Upper lobe of right lung (tissue), 1 donor: ENCODE measurements around the gene C11orf68. TPM values are rescaled to one million over a fixed set of nuclear protein-coding genes. Genes with fewer than 3 reads are reported as not detected.

Source experiments
- ATAC-seq: fragments of 200-7000 bp; cut with Tn5 transposase; one replicate; pipeline ENCODE4 v1.9.1; 2020; ENCODE audit warnings: mild to moderate bottlenecking, moderate library complexity
- DNase-seq: peaks from one replicate; pipeline ENCODE4 v3.0.0-alpha.2; 2020
- H3K27ac ChIP-seq: fragments of 200-600 bp; one replicate; pipeline ENCODE4 v1.8.0; 2022
- H3K27me3 ChIP-seq: fragments of 200-600 bp; one replicate; pipeline ENCODE4 v1.8.0; 2022; ENCODE audit warnings: mild to moderate bottlenecking
- H3K36me3 ChIP-seq: fragments of 200-600 bp; one replicate; pipeline ENCODE4 v1.8.0; 2022
- H3K4me1 ChIP-seq: fragments of 200-600 bp; one replicate; pipeline ENCODE4 v1.8.0; 2022
- H3K4me3 ChIP-seq: fragments of 200-600 bp; one replicate; pipeline ENCODE4 v1.8.0; 2022; ENCODE audit warnings: mild to moderate bottlenecking
- H3K9me3 ChIP-seq: fragments of 200-600 bp; one replicate; pipeline ENCODE4 v1.8.0; 2022
- intact Hi-C: fragments of 100-400 bp; cut with DNase I; formaldehyde crosslinking; loops from one replicate; pipeline ENCODE4 v1.11.0; 2022
- total RNA-seq: library from RNA; stranded (reverse); fragmentation: NEBNext Ultra II Directional; extraction: Animal tissue kit (Norgen Biotek cat#: 25700); gene quantifications from one replicate; pipeline ENCODE4 v1.2.1, GENCODE V29; 2021
- TF ChIP-seq, protein P1 (sequence below): fragments of 200-600 bp; IDR thresholded peaks from one replicate; pipeline ENCODE4 v1.8.0; 2022; ENCODE audit warnings: antibody characterized with exemption
- donor health status: DM: no; HTN: yes; CAD: no; lungs with severe emphysema.

C11orf68 gene
- total RNA-seq, 1 donor from 2014 or later: 34.7 TPM

DNA sequence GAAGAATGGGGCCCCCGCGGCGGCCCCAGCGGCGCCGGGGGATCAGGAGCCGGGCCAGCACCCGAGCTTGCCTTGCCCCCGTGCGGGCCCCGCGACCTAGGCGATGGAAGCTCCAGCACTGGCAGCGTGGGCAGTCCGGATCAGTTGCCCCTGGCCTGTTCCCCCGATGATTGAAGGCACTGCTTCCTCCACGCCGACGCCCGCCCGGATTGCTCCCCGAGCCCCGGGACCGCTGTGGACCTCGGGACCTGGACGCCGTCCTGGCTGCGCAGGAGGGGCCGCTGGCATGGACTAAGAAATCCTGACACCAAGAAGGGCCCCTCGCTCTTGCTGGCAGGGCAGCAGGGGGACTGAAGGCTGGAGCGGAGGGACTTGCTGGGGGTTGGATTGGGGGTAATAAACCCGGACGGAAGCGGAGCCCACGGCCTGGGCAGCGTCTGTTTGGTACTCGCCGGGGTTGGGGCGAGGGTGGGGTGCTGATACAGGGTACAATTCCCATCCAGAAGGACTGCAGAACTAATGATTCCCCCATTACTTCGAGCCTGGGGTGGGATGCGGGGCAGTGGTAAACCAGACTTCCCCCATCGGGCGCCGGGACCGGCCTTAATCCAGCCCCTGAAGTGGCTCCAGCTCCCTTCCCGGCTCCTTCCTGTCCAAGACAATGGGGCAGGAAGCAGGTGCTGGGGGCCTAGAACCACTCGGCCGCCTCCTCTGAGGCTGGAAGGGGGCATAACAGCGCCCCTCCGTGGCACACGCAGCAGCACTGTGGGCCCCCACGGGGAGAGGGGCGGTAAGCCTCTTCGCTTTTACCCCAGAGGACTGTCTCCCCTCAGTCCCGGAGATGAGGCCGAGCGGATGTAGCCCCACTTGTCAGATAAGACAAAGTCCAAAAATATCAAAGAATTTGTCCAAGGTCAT is 27.4 kb downstream of the C11orf68 start:
- peaks cover 52% of the 10 kb centered on the region for H3K4me1 ChIP-seq
- DNase-seq (no peak), ATAC-seq (no peak)
- H3K9me3 ChIP-seq: no peaks in the 10 kb centered on the region
- peak overlapping the region; percentile 91 for H3K4me3 ChIP-seq
- H3K36me3 ChIP-seq: peaks cover 8% of the 10 kb centered on the region
- intact Hi-C loops: no loop called here
- H3K27ac ChIP-seq: peak overlapping the region; percentile 96
- TF ChIP-seq, protein P1, sequence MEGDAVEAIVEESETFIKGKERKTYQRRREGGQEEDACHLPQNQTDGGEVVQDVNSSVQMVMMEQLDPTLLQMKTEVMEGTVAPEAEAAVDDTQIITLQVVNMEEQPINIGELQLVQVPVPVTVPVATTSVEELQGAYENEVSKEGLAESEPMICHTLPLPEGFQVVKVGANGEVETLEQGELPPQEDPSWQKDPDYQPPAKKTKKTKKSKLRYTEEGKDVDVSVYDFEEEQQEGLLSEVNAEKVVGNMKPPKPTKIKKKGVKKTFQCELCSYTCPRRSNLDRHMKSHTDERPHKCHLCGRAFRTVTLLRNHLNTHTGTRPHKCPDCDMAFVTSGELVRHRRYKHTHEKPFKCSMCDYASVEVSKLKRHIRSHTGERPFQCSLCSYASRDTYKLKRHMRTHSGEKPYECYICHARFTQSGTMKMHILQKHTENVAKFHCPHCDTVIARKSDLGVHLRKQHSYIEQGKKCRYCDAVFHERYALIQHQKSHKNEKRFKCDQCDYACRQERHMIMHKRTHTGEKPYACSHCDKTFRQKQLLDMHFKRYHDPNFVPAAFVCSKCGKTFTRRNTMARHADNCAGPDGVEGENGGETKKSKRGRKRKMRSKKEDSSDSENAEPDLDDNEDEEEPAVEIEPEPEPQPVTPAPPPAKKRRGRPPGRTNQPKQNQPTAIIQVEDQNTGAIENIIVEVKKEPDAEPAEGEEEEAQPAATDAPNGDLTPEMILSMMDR: peak; percentile 37
- H3K27me3 ChIP-seq: no peaks in the 10 kb centered on the region

DNA sequence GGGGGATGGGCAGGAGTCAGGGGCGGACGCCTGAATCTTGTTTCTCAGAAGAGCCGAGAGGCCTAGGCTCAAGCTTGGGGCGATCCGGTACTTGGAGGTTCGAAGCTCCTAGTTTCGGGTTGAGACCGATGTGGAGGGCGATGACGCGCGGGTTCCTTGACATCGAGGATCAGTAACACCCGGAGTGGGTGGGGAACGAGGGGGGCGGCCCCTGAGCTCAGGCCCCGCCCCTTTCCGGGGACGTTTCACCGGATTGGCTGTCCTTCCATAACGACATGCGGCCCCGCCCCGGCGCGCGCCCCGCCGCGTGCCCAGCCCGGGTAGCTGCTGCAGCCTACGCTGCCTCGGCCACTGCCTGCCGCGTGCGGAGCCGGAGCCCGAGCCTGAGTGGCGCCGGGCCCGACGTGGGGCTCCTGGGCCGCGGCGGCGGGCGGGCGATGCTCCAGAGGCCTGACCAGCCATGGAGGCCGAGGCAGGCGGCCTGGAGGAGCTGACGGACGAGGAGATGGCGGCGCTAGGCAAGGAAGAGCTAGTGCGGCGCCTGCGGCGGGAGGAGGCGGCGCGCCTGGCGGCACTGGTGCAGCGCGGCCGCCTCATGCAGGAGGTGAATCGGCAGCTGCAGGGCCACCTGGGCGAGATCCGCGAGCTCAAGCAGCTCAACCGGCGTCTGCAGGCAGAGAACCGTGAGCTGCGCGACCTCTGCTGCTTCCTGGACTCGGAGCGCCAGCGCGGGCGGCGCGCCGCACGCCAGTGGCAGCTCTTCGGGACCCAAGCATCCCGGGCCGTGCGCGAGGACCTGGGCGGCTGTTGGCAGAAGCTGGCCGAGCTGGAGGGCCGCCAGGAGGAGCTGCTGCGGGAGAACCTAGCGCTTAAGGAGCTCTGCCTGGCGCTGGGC is 28.3 kb downstream of the C11orf68 start, which contains the start of gene CCDC85B:
CCDC85B (plus strand) TSS at position 350 of the 895 bp plus-strand sequence; CDS start at position 461, 111 bp downstream.
- peaks cover 15% of the 10 kb centered on the region for H3K36me3 ChIP-seq
- peak; percentile 89 for ATAC-seq
- H3K4me3 ChIP-seq: peak within 1 kb of the TSS; percentile 91
- no peaks in the 10 kb centered on the region for H3K27me3 ChIP-seq
- TF ChIP-seq, protein P1: no peak
- H3K9me3 ChIP-seq: no peaks in the 10 kb centered on the region
- peaks cover 52% of the 10 kb centered on the region for H3K4me1 ChIP-seq
- intact Hi-C loops: no loop called here
- peak; percentile 99 for DNase-seq
- peak within 1 kb of the TSS; percentile 96 for H3K27ac ChIP-seq

DNA sequence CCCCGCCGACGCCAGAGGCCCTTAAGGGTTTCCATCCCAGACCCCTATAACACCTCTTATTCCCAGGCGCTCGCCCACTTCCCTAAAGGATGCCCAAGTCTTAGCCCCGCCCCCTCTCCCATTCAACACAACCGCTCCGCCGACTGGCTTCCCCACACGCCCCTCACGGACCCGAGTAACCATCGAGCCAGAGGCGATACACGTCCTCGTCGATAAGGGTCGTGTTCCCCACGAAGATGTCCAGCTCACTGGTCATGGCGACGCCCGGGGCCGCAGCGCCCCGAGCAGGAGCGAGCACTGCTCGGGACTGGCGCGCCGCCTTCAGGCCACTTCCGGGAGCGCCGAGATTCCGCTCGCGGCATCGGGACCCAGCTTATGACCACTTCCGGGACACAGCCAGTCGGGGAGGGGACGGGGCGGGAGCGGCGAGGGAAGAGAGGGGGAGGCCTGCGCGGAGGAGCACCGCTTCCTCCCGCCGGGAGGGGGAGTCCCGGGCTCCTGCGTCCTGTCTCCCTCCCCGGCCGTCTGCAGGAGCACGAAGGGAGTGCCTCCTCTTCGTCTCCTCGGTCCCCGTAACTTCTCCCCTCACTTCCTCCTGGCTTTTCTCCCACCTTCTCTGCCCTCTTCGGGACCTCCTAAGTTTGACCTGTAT is 30.6 kb downstream of the C11orf68 start, which contains the start of gene FIBP:
FIBP (minus strand) TSS at position 309 of the 652 bp plus-strand sequence; CDS start at position 256, 53 bp downstream.
- TF ChIP-seq, protein P1: peak; percentile 83
- peaks cover 33% of the 10 kb centered on the region for H3K36me3 ChIP-seq
- H3K4me3 ChIP-seq: peak within 1 kb of the TSS; percentile 91
- peak; percentile 99 for DNase-seq
- ATAC-seq: peak; percentile 87
- no peaks in the 10 kb centered on the region for H3K27me3 ChIP-seq
- peaks cover 48% of the 10 kb centered on the region for H3K4me1 ChIP-seq
- intact Hi-C loops: no loop called here
- peak within 1 kb of the TSS; percentile 96 for H3K27ac ChIP-seq
- no peaks in the 10 kb centered on the region for H3K9me3 ChIP-seq

DNA sequence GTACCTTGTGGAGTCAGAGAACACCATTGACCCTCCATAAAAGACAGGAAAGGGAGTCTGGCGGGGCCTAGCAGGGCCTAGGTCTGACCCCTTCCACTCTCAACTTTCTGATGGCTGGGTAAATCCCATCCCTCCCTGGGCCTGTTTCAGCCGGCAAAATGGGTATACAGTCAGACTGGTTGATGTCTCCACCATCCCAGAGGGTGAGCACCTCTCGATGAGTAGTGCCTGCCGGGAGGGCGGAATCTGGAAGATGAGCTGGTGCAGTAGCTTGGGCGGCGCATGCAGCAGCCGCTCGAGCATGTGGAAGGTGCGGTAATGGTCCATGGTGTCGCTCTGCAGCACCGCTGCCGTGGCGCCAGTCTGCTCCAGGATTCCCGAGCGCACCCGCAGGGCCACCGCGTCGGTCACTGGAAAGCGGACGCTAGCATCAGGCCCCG is 31.1 kb downstream of the C11orf68 start:
- no peaks in the 10 kb centered on the region for H3K27me3 ChIP-seq
- DNase-seq (no peak), ATAC-seq (no peak)
- H3K9me3 ChIP-seq: no peaks in the 10 kb centered on the region
- intact Hi-C loops: no loop called here
- peak overlapping the region; percentile 91 for H3K4me3 ChIP-seq
- TF ChIP-seq, protein P1: no peak
- H3K27ac ChIP-seq: peak overlapping the region; percentile 96
- peaks cover 43% of the 10 kb centered on the region for H3K4me1 ChIP-seq
- H3K36me3 ChIP-seq: peaks cover 38% of the 10 kb centered on the region
